Fibroblast of mammary gland (primary cell): ENCODE measurements around the gene MYL2.

Experiments used
- DNase-seq: peaks from one replicate; pipeline ENCODE4 v3.0.0-alpha.2; 2010; ENCODE audit warnings: low read depth
- H3K4me3 ChIP-seq: 2 replicates; pipeline ENCODE4 v1.5.1; 2011; ENCODE audit warnings: low read depth, mild to moderate bottlenecking, low read length, moderate library complexity; ENCODE audit not compliant: control insufficient read depth
- CTCF ChIP-seq: conservative IDR thresholded peaks from 2 replicates; pipeline ENCODE4 v1.5.1; 2011; ENCODE audit warnings: low read depth, low read length, inconsistent platforms; ENCODE audit not compliant: control insufficient read depth, insufficient read depth

Gene MYL2

GRCh38 chr12:110869803-110870202 is 50.6 kb downstream of the MYL2 start:
- no peak for TF ChIP-seq CTCF
- no peak for DNase-seq
- H3K4me3 ChIP-seq = no peak overlapping the region

- no peak overlapping the region for H3K4me3 ChIP-seq
- no peak for DNase-seq
- no peak for TF ChIP-seq CTCF
Measured at GRCh38 chr12:110869026-110869425, 51.4 kb downstream of the MYL2 start.

- no peak overlapping the region for H3K4me3 ChIP-seq
- TF ChIP-seq CTCF = no peak
- no peak for DNase-seq
Measured at GRCh38 chr12:110865521-110865920, 54.9 kb downstream of the MYL2 start.

- no peak for DNase-seq
- no peak overlapping the region for H3K4me3 ChIP-seq
- no peak for TF ChIP-seq CTCF
Measured at GRCh38 chr12:110863161-110863560, 57.2 kb downstream of the MYL2 start.

- TF ChIP-seq CTCF = no peak
- H3K4me3 ChIP-seq = no peak overlapping the region
- DNase-seq = no peak
Measured at GRCh38 chr12:110862329-110862728, 58.0 kb downstream of the MYL2 start.

- no peak for DNase-seq
- TF ChIP-seq CTCF = no peak
- H3K4me3 ChIP-seq = no peak overlapping the region
Measured at GRCh38 chr12:110861729-110862128, 58.6 kb downstream of the MYL2 start.
